HG02588 (cell line): Measurements from ENCODE around the gene POU6F1.

Source experiments
- ATAC-seq: cut with Tn5 transposase; IDR thresholded peaks from one replicate; pipeline ENCODE4 v1.9.1; 2021; ENCODE audit warnings: mild to moderate bottlenecking, moderate library complexity; ENCODE audit not compliant: unreplicated experiment

Gene POU6F1

DNA sequence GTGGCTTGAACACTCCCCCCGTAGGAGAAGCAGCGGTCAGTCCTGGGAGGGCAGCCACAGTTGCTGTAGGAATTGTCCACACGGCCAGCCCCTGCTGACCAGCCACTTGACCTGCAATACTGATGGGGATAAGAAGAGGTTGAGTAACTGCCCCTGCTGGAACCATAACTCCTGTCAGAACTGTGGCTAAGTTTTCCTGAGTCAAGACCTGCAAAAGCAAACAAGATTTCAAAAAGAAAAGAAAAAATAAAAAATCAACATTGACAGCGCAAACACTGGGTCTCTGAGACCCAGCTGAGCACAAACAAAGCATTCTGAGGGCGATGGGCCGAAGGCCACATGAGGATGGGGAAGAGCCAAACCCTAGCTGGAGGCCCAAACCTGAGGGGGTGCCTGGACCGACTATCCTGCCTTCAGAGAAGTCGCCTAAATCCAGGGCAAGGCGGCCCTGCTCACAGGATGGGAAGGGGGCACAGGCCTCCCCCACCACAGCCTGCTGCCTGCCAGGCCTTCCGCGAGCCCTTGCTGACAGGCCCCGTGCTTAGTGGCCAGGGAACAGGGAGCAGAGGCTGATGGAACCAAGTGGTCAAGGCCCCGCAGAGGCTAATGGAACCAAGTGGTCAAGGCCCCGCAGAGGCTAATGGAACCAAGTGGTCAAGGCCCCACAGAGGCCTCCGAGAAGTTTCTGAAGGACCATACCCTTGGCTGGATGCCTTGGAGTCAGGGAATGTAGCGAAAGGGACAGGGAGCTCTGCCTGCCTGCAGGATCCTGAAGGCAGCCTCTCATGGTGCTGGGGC lies 19.1 kb downstream of the POU6F1 start:
- no peak for ATAC-seq

DNA sequence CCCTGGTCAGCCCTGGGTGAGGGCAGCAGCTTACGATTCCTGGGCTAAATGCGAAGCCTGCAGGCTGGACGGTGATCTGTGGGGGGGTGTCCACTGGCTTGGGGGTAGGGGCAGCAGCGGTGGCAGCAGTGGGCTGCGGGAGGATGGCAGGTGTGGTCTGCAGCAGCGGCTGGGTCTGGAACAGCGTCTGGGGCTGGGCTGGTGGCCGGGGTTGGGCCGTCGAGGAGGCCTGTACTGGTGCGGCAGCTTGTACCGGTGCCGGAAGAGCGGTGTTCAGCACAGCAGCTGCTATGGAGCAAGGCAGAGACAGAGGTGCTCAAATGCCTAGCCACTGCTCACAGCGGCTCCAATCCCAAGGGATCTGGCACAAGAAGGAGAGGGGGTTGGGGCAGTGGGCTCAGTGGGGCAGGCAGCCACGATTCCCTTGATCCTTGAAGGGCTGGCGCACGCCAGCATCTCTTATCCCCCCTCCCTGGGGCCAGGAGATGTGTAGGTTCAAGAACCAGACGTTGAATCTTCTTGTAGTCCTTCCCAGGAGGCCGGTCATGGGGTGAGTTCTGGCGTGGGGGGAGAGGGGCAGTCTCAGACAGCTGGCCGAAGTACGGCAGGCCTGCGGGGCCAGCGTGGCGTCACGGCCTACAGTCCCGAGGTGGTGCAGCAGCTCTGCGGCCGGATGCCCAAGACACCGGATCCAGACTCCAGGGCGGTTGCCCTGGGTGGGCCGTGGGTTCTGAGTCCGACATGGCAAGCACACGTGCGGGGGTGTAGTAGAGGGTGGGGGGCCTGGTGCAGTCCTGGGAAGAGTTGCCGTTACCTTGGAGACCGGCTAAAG lies 19.9 kb downstream of the POU6F1 start:
- ATAC-seq, result no peak

DNA sequence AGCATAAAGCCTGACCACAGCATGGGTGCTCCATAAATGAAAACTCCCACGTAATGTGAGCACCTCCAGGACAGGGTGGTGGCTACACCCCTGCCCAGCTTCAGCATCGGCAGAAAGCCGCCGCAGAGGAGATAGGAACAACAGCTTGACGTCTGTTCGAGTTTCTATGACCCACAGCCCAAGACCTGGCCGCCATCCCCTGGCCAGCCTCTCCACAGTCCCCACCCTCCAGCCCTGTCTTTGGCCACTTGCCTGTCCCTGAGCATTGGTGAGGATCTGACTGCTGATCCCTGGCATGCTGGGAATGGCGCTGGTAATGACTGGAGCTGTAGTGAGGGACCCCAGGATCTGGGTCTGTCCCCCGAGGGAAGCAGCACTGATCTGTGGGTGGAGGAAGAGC lies 21.3 kb downstream of the POU6F1 start:
- ATAC-seq, result no peak

DNA sequence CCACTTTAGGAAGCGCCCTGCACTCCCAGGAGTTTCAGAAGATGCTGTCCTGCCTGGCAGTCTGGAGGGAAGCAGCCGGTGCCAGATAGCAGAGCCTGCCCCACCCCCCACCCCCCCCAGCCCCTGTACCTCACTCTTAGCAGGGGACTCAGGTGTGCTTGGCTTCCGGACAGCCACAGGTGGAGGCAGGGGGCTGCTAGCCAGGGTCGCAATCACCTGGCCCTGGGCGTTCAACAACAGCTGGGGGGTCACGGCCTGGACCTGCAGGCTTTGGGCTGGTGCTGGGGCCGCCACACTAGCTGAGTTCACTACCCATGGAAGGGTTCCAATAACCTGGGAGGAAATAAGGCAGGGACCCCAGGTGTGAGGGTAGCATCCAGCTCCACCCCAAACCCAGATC lies 22.0 kb downstream of the POU6F1 start:
- no peak for ATAC-seq

DNA sequence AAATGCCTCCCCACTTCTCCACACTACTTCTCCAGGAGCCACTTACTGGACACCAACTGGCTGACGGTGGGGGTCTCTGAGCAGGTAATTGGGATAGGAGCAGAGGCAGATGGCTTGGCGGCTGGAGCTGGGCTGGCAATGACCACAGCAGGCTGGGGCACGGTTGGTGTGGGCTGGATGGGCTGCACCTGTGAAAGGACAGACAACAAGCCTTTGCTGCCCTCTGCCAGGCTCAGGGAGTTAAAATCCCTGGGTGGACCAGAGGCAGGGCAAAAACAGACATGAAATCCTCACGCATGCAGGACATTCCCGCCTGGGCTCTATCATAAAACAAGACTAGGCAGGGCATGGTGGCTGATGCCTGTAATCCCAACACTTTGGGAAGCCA lies 25.6 kb downstream of the POU6F1 start:
- ATAC-seq, result no peak

DNA sequence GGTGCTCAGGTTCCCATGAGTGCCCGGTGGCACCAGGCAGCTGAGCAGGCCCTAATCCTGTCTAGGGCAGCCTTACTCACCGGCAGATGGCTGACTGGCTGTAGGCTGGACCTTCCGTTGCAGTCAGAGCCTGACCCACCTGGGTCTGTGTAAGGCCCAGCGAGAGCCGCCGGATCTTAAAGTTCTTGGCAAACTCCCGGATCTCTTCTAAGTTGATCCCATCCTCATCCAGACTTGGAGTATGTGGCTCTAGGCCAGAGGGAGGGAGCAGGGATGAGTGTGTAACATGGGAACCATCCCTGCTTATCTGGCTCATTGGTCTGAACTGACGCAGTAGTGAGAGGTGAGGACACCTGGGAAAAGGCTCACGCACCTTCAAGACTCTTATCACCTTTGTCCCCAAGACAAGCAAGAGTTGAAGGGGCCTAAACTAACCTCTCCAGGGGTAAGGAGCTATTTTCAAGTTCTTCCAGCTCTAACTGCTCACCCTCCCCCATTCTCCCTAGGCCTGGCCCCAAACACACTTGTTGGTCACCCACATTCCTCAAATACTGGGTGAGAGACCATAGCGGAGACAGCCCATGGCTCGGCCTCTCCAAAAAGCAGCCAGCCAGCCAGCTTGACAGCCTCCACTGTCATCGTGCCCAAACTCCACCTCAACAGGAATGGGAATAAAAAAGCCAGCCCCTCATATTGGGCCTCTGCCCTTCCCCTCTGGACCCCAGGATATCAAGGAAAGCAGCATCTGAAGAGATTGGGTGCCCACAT lies 26.2 kb downstream of the POU6F1 start:
- ATAC-seq, result no peak

DNA sequence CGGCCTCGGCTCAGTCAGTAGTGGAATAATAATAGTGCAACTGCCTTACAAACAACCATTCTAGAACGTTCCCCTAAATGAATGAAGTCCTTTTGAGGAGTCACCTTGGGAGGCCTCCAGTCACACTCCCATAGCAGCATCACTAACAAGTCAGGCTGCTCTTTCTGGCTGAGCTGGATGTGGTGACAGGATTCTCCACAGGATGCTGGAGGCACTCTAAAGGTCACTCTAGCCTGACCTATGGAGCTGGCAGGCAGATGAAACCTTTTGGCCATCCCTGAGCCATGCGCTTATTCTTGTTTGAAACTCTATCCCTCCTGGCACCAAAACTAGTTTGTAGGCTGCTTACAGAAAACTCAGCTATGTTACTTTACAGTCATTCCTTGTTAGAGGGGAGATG lies 27.0 kb downstream of the POU6F1 start:
- no peak for ATAC-seq

DNA sequence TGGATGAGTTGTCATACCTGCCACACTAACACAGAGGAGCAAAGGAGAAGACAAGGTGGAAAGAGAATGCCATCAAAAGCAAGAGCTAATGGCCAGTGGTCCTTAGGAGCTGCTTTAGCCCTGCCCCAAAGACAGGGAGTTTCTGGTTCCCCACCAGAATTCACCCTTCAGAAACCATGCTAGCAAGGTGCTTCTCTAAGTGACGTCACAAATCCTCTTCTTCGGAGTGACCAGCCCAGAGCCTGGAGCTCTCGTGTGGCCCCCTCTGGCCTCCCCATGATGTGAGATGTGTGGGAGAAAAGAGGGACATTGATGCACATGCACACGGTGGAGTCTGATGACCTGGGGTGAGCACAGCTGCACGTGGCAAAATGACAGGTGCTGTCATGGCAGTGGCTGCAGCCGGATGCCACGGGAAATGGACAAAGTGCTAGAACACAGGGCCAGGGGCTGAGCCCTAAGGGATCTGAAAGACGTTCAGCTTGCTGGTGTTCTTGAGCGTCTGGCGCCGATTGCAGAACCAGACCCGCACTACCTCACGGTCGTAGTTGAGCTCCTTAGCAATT lies 28.0 kb downstream of the POU6F1 start:
- no peak for ATAC-seq

DNA sequence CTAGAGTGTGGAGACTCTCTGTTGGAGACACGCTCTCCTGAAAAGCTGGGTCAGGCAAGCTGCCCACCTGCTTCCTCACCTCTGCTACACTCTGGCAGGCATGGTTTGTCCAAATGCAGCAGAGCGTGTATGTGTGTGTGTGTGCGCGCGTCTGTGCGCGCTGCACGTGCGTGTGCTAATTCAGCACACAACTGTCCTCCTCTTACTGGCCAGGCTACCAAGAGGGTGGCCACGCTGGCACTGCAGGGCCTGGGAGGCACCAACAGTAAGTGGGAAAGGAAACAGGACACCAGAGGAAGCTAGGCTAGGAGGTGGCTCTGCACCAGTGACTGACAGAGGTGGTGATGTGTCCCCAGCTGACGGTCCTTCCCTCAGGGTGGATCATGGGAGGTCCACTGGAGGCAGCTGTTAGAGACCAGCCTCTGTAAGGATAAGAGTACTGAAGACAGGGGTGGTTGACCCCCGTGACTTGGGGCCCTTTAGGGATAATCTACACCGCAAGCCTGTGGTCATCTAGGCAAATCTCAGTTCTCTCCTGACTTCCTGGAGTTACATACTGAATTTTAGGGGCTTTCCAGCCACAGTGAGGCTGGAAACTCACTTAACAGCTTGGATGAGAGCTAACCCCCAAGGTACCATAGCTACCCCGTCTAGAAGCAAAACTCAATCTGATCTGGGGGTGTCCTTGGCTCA lies 29.4 kb downstream of the POU6F1 start:
- no peak for ATAC-seq

DNA sequence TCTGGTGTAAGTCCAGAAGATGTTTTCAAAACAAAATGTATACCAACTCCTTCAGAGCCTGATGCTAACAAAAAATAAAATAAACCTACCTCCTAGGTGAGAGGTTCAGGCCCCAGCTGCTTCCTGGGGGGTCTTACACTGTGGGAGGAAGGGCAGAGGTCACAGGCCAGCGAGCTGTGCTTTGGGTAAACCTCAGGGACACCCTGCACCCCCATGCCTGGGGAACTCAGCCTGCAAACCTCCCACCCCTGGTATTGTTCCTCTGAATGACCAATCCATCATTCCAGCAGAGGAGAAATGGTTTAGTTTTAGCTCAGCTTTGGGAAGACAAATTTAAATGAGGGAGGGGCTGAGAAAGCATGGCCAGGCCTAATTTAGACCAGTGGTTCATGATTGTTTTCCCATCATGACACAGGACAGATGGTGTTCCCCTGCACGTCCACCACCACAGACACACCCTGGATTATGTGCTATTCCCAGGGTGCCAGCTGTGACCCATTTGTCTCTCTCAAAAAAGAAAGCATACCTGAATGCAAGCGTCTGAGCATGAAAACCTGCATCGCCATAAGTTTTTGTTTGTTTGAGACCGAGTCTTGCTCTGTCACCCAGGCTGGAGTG lies 30.4 kb downstream of the POU6F1 start:
- ATAC-seq, result no peak

DNA sequence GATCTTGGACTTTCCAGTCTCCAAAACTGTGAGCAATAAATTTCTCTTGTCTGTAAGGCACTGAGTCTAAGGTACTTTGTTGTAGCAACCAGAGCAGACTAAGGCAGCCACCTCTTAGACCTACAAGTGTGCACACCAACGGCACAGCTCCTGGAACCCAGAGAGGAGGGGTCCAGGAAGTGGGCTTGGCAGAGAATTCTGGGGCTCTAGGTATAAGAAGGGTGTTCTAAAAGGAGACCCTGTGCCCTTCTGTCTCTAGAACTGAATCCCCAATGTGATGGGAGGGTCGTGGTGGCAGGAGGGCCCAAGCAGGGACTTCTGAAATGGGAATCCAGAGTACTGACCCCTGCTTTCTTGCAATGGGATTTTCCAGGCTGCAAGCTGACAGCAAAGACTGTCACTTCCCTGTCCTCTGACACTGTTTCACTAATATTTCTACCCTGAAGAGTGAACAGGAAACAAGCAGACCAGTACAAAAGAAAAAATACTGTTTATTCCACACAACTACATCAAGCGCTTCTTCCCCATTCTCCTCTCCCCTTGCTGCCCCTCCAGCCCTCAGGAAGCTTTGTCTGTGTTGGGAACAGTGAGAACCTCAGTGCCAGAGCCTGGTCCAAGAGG lies 31.3 kb downstream of the POU6F1 start:
- no peak for ATAC-seq

DNA sequence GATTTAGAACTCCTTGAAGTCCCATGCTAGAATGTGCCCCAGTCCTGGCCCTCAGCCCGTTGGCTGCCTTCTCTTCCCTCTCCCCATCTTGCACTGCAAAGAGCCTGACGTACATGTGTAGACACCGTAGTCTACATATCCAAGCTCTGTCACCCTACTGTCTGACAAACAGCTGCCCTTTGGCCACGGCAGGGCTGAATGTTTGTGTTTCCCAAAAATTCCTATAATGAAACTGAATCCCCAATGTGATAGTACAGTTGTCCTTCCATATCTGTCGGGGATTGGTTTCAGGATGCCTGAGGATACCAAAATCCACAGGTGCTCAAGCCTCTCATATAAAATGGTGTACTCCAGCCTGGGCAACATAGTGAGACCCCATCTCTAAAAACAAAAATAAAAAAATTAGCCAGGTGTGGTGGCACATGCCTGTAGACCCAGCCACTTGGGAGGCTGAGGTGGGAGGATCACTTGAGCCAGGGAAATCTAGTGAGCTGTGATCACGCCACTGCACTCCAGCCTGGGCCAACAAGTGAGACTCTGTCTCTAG lies 32.6 kb downstream of the POU6F1 start:
- ATAC-seq, result no peak

DNA sequence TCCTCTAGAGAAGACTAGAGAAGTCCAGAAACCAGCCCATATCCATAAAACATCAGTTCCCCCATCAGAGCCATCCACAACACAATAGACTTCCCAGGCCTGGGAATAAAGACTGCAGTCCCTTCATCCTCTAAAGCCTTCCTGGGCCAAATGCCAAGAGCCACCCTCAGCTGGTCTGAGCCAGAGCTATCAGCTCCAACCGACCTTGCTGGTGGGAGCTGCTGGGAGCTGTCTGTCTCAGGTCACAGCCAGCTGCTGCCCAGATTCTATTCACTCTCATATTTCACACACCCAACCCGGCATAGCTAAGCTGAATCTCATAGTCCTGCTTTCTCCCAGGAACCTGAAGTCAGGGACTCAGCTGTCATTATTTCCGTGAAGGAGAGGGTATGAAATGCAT lies 34.0 kb downstream of the POU6F1 start:
- ATAC-seq, result no peak

DNA sequence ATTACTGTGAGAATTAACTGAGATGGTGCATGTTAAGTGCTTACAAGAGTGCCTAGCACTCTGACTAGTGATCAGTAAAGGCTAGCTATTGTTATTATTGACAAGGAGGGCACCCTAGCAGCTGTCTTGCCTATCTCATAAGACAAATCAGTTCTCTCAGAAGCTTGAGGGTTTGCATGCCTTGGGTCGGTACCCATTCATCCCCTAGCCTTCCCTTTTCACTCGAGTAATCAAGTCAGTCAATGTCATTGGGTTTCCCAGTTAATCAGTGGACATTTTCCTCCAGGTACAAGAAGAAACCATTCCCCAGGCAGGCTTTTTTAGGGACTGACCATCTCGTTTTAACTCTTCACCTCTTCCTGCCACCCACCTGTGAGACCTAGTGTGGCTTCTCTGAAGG lies 34.5 kb downstream of the POU6F1 start:
- no peak for ATAC-seq

DNA sequence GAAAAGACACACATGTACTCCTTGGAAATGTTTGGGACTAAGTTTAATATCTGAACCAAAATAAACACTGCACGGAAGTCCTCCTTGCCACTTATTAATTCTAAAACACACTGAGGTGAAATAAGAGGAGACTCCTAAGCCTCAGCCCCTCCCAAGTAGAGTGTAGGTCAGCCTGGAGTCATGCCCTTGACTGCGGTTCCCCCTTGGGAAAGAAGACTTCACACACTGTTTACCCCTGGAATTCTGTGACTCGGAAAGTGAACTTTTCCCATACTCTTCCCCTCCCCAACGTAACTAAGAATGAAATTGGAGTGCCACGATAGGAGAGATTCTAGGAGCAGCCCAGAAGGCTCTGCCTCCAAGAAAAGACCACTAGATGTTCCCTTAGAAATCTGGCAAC lies 36.3 kb downstream of the POU6F1 start:
- ATAC-seq, result no peak

DNA sequence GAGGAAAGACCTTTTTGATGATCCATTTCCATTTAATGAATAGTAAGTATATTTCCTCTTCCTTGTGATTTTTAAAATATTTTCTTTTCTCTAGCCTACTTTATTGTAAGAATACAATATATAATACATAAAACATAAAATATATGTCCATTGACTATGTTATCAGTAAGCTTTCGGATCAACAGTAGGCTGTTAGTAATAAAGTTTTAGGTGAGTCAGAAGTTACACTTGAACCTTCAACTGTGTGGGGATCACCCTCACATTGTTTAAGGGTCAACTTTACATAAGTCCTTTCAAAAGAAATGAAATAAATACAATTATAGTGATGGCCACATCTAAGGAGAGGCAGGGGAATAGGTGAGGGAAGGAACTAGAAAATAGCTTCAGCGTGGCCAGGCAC lies 40.0 kb downstream of the POU6F1 start:
- no peak for ATAC-seq

DNA sequence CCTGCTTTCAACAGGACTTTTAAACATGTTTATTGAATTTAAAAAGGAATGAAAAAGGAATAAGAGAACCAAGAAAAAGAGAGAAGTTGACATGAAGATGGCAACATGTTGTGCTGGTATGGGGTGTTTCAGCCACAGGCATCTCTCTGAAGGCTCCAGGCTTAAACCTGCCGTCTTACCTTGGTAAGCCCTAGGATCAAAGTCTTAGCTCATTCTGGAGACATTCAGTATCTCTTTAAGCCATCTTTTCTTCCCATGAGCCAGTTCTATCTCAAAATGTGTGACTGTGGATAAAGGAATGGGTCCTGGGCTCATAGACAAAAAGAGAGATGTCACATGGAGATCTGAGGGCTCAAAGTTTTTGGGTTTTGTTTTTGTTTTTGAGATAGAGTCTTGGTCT lies 43.4 kb downstream of the POU6F1 start:
- ATAC-seq, result no peak

DNA sequence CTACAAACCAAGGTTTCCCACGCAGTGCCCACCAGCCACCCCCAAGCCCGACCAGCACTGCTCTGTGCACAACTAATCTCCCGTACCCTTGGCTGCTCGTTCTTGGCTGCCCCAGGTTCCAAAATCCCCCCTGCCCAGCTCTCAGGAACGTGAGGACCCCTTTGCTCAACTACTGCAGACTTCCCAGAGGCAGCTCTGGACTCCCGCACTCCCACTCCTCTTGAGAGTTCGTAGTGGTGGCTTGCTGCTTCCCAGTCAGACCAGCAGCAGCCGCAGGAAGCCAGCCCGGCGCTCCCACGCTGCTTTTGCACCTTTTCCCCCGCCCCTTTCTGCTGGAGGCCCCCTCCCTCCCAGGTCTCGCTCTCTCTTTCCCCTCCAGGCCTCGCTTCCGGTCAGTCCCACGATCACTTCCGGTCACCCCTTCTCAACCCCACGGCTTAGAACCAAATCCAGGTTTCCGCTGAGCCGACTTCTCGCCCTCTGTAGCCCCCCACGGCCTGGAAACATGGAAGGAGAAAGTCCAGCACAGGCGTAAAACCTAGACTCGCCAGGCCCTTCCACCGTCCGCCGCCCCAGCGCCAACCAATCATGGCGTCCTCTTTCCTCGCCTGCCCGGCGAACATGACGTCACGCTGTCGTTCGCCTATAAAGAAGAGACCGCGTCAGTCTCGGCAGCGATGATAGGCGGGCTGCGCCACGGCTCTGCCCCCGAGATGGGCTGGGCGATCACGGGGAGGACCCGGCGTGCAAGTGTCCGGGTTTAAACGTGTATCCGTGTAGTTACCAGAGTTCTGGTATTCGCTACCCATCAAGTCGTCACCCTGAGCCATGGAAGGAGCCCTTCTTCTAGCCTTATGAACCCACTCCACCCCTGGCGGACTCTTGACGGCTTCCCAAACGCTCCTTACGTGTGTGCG lies 45.1 kb downstream of the POU6F1 start, which contains the start of gene TFCP2:
TSS of gene TFCP2 (minus strand) at position 621 of the 917 bp plus-strand sequence. CDS start 713 bp downstream, outside the sequence.
- peak; percentile 94 for ATAC-seq
